Embryonic facial prominence (tissue), 1 donor: ENCODE measurements around the gene DUS1L.

Experiments used
- DNase-seq: peaks from one replicate; pipeline ENCODE4 v3.0.0-alpha.2; 2016; ENCODE audit errors: extremely low spot score

Gene DUS1L

GRCh38 chr17:82087961-82088837 lies 22.6 kb upstream of the DUS1L start:
- no peak for DNase-seq

- no peak for DNase-seq
These were observed 21.6 kb upstream of the DUS1L start for GRCh38 chr17:82086941-82087906.

GRCh38 chr17:82085931-82086764 lies 20.5 kb upstream of the DUS1L start:
- no peak for DNase-seq

GRCh38 chr17:82085031-82085861 lies 19.6 kb upstream of the DUS1L start:
- no peak for DNase-seq

- no peak for DNase-seq
These were observed 18.9 kb upstream of the DUS1L start for GRCh38 chr17:82084373-82085030.

GRCh38 chr17:82083533-82084359 lies 18.1 kb upstream of the DUS1L start:
- no peak for DNase-seq

- no peak for DNase-seq
These were observed 17.4 kb upstream of the DUS1L start for GRCh38 chr17:82083009-82083408.

GRCh38 chr17:82082456-82082855 lies 16.9 kb upstream of the DUS1L start:
- DNase-seq = no peak

- DNase-seq = no peak
These were observed 16.4 kb upstream of the DUS1L start for GRCh38 chr17:82081966-82082365.

GRCh38 chr17:82081546-82081945 lies 15.9 kb upstream of the DUS1L start:
- DNase-seq = no peak

GRCh38 chr17:82080789-82081464 lies 15.3 kb upstream of the DUS1L start:
- DNase-seq = no peak

GRCh38 chr17:82080048-82080788 lies 14.6 kb upstream of the DUS1L start:
- DNase-seq = no peak

GRCh38 chr17:82079001-82079677 lies 13.5 kb upstream of the DUS1L start:
- DNase-seq = no peak

- DNase-seq = no peak
These were observed 12.8 kb upstream of the DUS1L start for GRCh38 chr17:82078433-82078832.

GRCh38 chr17:82077617-82078358 lies 12.2 kb upstream of the DUS1L start:
- no peak for DNase-seq

GRCh38 chr17:82076785-82077591 lies 11.4 kb upstream of the DUS1L start:
- DNase-seq = no peak
